ENCODE data around the gene SYNE1. TPM values are rescaled to one million over a fixed set of nuclear protein-coding genes. Genes with fewer than 3 reads are reported as not detected.
"Not testable (repeated sequence)": the region's sequence is repeated elsewhere in the genome, so short reads cannot be mapped to it uniquely, and the experiment has no call there.

SYNE1 gene
- total RNA-seq, 4 donors from 2014 or later = 411 to 622 (median 490) TPM

- TF ChIP-seq CTCF (IDR thresholded peaks at IDR 0.05) = no peak
- Histone ChIP-seq H3K4me3 (replicated peaks in 1 of 3) (no peak overlapping the region), H3K27ac (no peak overlapping the region), H3K27me3 (no peaks in the 10 kb centered on the region), H3K4me1 (no peaks in the 10 kb centered on the region), H3K36me3 (no peaks in the 10 kb centered on the region), H3K9me3 (no peaks in the 10 kb centered on the region)
- WGBS, 2 donors = 73 to 92% methylated on average over 4 of the region's 4 CpGs
- DNase-seq = no peak
- intact Hi-C loops (cut with DNase I) = no loop called here
Observed at GRCh38 chr6:152078001-152078400, 559.2 kb downstream of the SYNE1 start.

GRCh38 chr6:152076242-152076641, 560.9 kb downstream of the SYNE1 start:
- H3K4me3 ChIP-seq (replicated peaks in 1 of 3); intact Hi-C loops (cut with DNase I); H3K4me1 ChIP-seq; H3K27ac ChIP-seq; H3K27me3 ChIP-seq; H3K36me3 ChIP-seq; H3K9me3 ChIP-seq; DNase-seq: not testable (repeated sequence)
- whole genome bisulfite sequencing, 2 donors = 68 to 79% methylated on average over 3 of the region's 3 CpGs

- Histone ChIP-seq H3K4me3 (replicated peaks in 1 of 3) (no peak overlapping the region), H3K36me3 (no peaks in the 10 kb centered on the region), H3K9me3 (no peaks in the 10 kb centered on the region), H3K27me3 (no peaks in the 10 kb centered on the region), H3K4me1 (peaks cover 0 to 8% of the 10 kb centered on the region in 2 donors), H3K27ac (no peak overlapping the region)
- DNase-seq = no peak
- intact Hi-C loops (cut with DNase I) = no loop called here
- 71 to 85% methylated on average over 3 of the region's 3 CpGs for WGBS, 2 donors
- TF ChIP-seq CTCF (IDR thresholded peaks at IDR 0.05) (no peak), POLR2A (IDR thresholded peaks at IDR 0.05) (no peak)
Observed at GRCh38 chr6:152071843-152072242, 565.3 kb downstream of the SYNE1 start.

Small RNAs within 50 kb of the gene (small RNA-seq; reads per million reads assigned to genes)
- not detected for gene RNA5SP223

Other genes starting within 250 kb of the SYNE1 start
- 10 to 100 TPM; 12.0 to 26.2 (median 17.5) TPM for gene MYCT1, start 60.5 kb upstream of the SYNE1 start, total RNA-seq
- gene VIP, start 113.4 kb upstream of the SYNE1 start, total RNA-seq = 1 to 10 TPM in 3 of 4 donors, not detected in 1; 1.6 to 4.0 (median 2.2) TPM